Suprapubic skin (tissue), 4 donors: ENCODE measurements around the gene ATF7. TPM values are rescaled to one million over a fixed set of nuclear protein-coding genes. Genes with fewer than 3 reads are reported as not detected.
"Not testable (repeated sequence)": the region's sequence is repeated elsewhere in the genome, so short reads cannot be mapped to it uniquely, and the experiment has no call there.

ENCODE experiments used
- DNase-seq, 2 donors: peaks; one replicate each; pipeline ENCODE4 v3.0.0-alpha.2; 2019; ENCODE audit warnings: low spot score in 2 of 2
- H3K27ac ChIP-seq: fragments of 200-600 bp; sonication (generic); one replicate; pipeline ENCODE4 v1.5.1; 2019
- H3K27me3 ChIP-seq: fragments of 200-600 bp; sonication (generic); one replicate; pipeline ENCODE4 v1.5.1; 2019
- H3K36me3 ChIP-seq: fragments of 200-600 bp; sonication (generic); one replicate; pipeline ENCODE4 v1.5.1; 2019
- H3K4me1 ChIP-seq: fragments of 200-600 bp; sonication (generic); one replicate; pipeline ENCODE4 v1.5.1; 2019
- H3K4me3 ChIP-seq: fragments of 200-600 bp; sonication (generic); one replicate; pipeline ENCODE4 v1.5.1; 2019; ENCODE audit warnings: mild to moderate bottlenecking
- H3K9me3 ChIP-seq: fragments of 200-600 bp; sonication (generic); one replicate; pipeline ENCODE4 v1.5.1; 2019
- CTCF ChIP-seq, 2 donors: fragments of 200-600 bp in 1 of 2; fragments of 450-650 bp in 1 of 2; sonication (generic) in 1 of 2; IDR thresholded peaks; one replicate each; pipeline ENCODE4 v1.5.1; 2016 to 2019; ENCODE audit warnings: antibody characterized with exemption in 2 of 2, mild to moderate bottlenecking in 1 of 2, moderate library complexity in 1 of 2
- EP300 ChIP-seq: sonication (generic); formaldehyde crosslinking; IDR thresholded peaks from one replicate; pipeline ENCODE4 v1.6.1; 2017; ENCODE audit warnings: antibody characterized with exemption
- POLR2A ChIP-seq, 2 donors: fragments of 450-650 bp; IDR thresholded peaks; one replicate each; pipeline ENCODE4 v1.6.1; 2017; ENCODE audit warnings: antibody characterized with exemption in 2 of 2, mild to moderate bottlenecking in 2 of 2, moderate library complexity in 2 of 2
- POLR2AphosphoS5 ChIP-seq, 3 donors: sonication (generic); formaldehyde crosslinking; IDR thresholded peaks; one replicate each; pipeline ENCODE4 v1.6.1; 2017; ENCODE audit warnings: antibody characterized with exemption in 3 of 3
- WGBS: methylation state at CpG from one replicate; pipeline ENCODE4 v1.1.5; 2018; 5-methylcytosine and 5-hydroxymethylcytosine counted together
- total RNA-seq, 4 donors: library from RNA; depleted of rRNA; stranded (reverse); fragments of >200 nt; gene quantifications; one replicate each; pipeline ENCODE4 v1.1.0, GENCODE V29; 2016

Gene ATF7
- total RNA-seq, 4 donors from 2014 or later, result 26.7 to 60.7 (median 40.5) TPM

GRCh38 chr12:53567961-53568808 lies 58.0 kb downstream of the ATF7 start:
- DNase-seq, result no peak
- no peaks in the 10 kb centered on the region for H3K9me3 ChIP-seq
- TF ChIP-seq CTCF (IDR thresholded peaks at IDR 0.05), result no peak
- no peak for TF ChIP-seq POLR2AphosphoS5 (IDR thresholded peaks at IDR 0.05)
- TF ChIP-seq EP300, result no peak
- TF ChIP-seq POLR2A (IDR thresholded peaks at IDR 0.05), result no peak
- 78% methylated on average over 6 of the region's 6 CpGs for WGBS
- H3K27me3 ChIP-seq, result no peaks in the 10 kb centered on the region
- H3K36me3 ChIP-seq, result peaks cover 8% of the 10 kb centered on the region
- H3K4me1 ChIP-seq, result peaks cover 9% of the 10 kb centered on the region
- no peak overlapping the region for H3K27ac ChIP-seq
- no peak overlapping the region for H3K4me3 ChIP-seq

DNA sequence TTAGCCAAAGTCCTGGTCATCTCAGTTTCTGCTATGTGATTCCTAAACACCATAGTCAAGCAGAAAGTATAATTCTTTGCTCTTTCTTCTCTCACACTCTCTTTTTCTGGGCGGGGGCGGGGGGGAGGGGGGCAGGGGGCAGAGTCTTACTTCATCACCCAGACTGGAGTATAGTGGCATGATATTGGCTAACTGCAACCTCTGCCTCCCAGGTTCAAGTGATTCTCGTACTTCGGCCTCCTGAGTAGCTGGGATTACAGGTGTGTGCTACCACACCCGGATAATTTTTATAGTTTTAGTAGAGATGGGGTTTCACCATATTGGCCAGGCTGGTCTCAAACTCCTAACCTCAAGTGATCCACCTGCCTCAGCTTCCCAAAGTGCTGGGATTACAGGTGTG lies 60.8 kb downstream of the ATF7 start:
- H3K27ac ChIP-seq, H3K27me3 ChIP-seq, H3K4me3 ChIP-seq, H3K9me3 ChIP-seq, DNase-seq, H3K36me3 ChIP-seq: not testable (repeated sequence)
- WGBS, result 93% methylated on average over 5 of the region's 5 CpGs
- H3K4me1 ChIP-seq, result peaks cover 20% of the 10 kb centered on the region

GRCh38 chr12:53564941-53565340 lies 61.2 kb downstream of the ATF7 start:
- H3K9me3 ChIP-seq, result no peaks in the 10 kb centered on the region
- no peak for TF ChIP-seq CTCF (IDR thresholded peaks at IDR 0.05)
- H3K36me3 ChIP-seq, result no peaks in the 10 kb centered on the region
- H3K27me3 ChIP-seq, result no peaks in the 10 kb centered on the region
- no peak for DNase-seq
- no peak overlapping the region for H3K27ac ChIP-seq
- H3K4me1 ChIP-seq, result peaks cover 20% of the 10 kb centered on the region
- no peak overlapping the region for H3K4me3 ChIP-seq

GRCh38 chr12:53564278-53564677 lies 61.9 kb downstream of the ATF7 start:
- no peak overlapping the region for H3K27ac ChIP-seq
- no peak for DNase-seq
- no peak overlapping the region for H3K4me3 ChIP-seq
- TF ChIP-seq POLR2A (IDR thresholded peaks at IDR 0.05) (no peak), EP300 (no peak), POLR2AphosphoS5 (IDR thresholded peaks at IDR 0.05) (no peak), CTCF (IDR thresholded peaks at IDR 0.05) (no peak)
- peaks cover 20% of the 10 kb centered on the region for H3K4me1 ChIP-seq
- 84% methylated on average over 2 of the region's 2 CpGs for WGBS
- no peaks in the 10 kb centered on the region for H3K36me3 ChIP-seq
- H3K9me3 ChIP-seq, result no peaks in the 10 kb centered on the region
- H3K27me3 ChIP-seq, result no peaks in the 10 kb centered on the region

DNA sequence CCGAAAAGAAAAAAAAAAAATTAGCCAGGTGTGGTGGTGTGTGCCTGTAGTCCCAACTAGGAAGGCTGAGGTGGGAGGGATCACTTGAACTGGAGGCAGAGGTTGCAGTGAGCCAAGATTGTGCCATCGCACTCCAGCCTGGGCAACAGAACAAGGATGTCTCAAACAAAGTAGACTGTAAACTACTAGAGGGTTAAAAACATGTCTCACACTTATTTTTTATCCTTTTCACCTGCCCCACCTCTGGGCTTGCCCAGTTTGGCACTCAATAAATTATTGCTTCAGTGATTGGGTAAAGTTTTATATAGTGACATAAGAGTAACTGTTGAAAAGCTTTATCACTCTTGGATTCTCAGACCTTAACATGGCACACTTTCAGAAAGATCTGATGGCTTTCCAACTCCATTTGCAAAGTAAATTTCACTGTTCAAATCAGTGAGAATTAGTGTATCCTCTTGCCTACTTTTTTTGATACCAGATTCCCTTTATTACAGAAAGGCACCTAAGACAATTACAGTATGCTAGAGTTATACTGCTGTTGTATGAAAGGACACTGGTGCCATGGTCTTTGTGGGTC lies 62.6 kb downstream of the ATF7 start:
- H3K9me3 ChIP-seq, result no peaks in the 10 kb centered on the region
- TF ChIP-seq POLR2A (IDR thresholded peaks at IDR 0.05) (no peak), POLR2AphosphoS5 (IDR thresholded peaks at IDR 0.05) (no peak), CTCF (IDR thresholded peaks at IDR 0.05) (no peak), EP300 (no peak)
- peaks cover 15% of the 10 kb centered on the region for H3K4me1 ChIP-seq
- H3K27me3 ChIP-seq, result no peaks in the 10 kb centered on the region
- no peak overlapping the region for H3K27ac ChIP-seq
- H3K36me3 ChIP-seq, result no peaks in the 10 kb centered on the region
- no peak overlapping the region for H3K4me3 ChIP-seq
- WGBS, result 91% methylated on average over 2 of the region's 2 CpGs
- DNase-seq, result no peak
